Natural killer cell (primary cell): ENCODE results near the gene SCGB2B2. TPM values are rescaled to one million over a fixed set of nuclear protein-coding genes. Genes with fewer than 3 reads are reported as not detected.
"Not testable (repeated sequence)": the region's sequence is repeated elsewhere in the genome, so short reads cannot be mapped to it uniquely, and the experiment has no call there.

ENCODE experiments used
- ATAC-seq, 3 donors: fragments of 150-1000 bp in 2 of 3; fragments of 200-7000 bp in 1 of 3; cut with Tn5 transposase; 1 replicate in 1 of 3; 2 replicates in 2 of 3; pipeline ENCODE4 v1.10.0; 2021; ENCODE audit warnings: mild to moderate bottlenecking in 2 of 3, moderate library complexity in 2 of 3
- DNase-seq, 2 donors: peaks; one replicate each; pipeline versions ENCODE4 v3.0.0 to v3.0.0-alpha.2; 2013 to 2021; ENCODE audit warnings: mixed read lengths in 1 of 2
- H3K27ac ChIP-seq: one replicate; pipeline ENCODE4 v1.5.1; 2013; ENCODE audit warnings: mild to moderate bottlenecking, low read length
- H3K27me3 ChIP-seq: one replicate; pipeline ENCODE4 v1.6.1; 2013; ENCODE audit warnings: low read length; ENCODE audit not compliant: control insufficient read depth, insufficient read depth
- H3K36me3 ChIP-seq: one replicate; pipeline ENCODE4 v1.6.1; 2013; ENCODE audit warnings: low read length; ENCODE audit not compliant: control insufficient read depth, insufficient read depth
- H3K4me1 ChIP-seq: one replicate; pipeline ENCODE4 v1.6.1; 2013; ENCODE audit warnings: low read length; ENCODE audit not compliant: control insufficient read depth, insufficient read depth
- H3K4me3 ChIP-seq: one replicate; pipeline ENCODE4 v1.5.1; 2013; ENCODE audit warnings: low read length
- H3K9me3 ChIP-seq: one replicate; pipeline ENCODE4 v1.6.1; 2013; ENCODE audit warnings: low read length; ENCODE audit not compliant: control insufficient read depth, insufficient read depth
- H3K27ac Mint-ChIP-seq, 2 donors: one replicate each; pipeline ENCODE4 v1.8.0; 2022; ENCODE audit warnings: mild to moderate bottlenecking in 2 of 2, mixed read lengths in 2 of 2, moderate library complexity in 1 of 2
- H3K27me3 Mint-ChIP-seq, 2 donors: one replicate each; pipeline ENCODE4 v1.8.0; 2022; ENCODE audit warnings: low read depth in 2 of 2, mixed read lengths in 2 of 2
- H3K36me3 Mint-ChIP-seq: one replicate; pipeline ENCODE4 v1.8.0; 2022; ENCODE audit warnings: mixed read lengths
- H3K4me1 Mint-ChIP-seq, 2 donors: one replicate each; pipeline ENCODE4 v1.8.0; 2022; ENCODE audit warnings: mixed read lengths in 2 of 2
- H3K4me3 Mint-ChIP-seq: one replicate; pipeline ENCODE4 v1.8.0; 2022; ENCODE audit warnings: mild to moderate bottlenecking, moderate library complexity, mixed read lengths
- H3K9me3 Mint-ChIP-seq, 2 donors: one replicate each; pipeline ENCODE4 v1.8.0; 2022; ENCODE audit warnings: mixed read lengths in 2 of 2
- CTCF ChIP-seq: fragments of 200-600 bp; IDR thresholded peaks from one replicate; pipeline ENCODE4 v1.8.0; 2022; ENCODE audit warnings: antibody characterized with exemption
- WGBS: methylation state at CpG from one replicate; pipeline ENCODE4 v1.1.7; 2013; ENCODE audit warnings: missing lambda C conversion rate; ENCODE audit not compliant: insufficient coverage; 5-methylcytosine and 5-hydroxymethylcytosine counted together
- intact Hi-C: fragments of 100-400 bp; cut with micrococcal nuclease; formaldehyde crosslinking; loops from one replicate; pipeline ENCODE4 v1.14.2; 2022
- total RNA-seq, 4 donors: library from RNA; stranded (reverse); fragments of 120-200 nt in 1 of 4; gene quantifications; one replicate each; pipeline versions ENCODE4 v1.2.3 to v1.2.4, GENCODE V29; 2013 to 2022

Gene SCGB2B2
- total RNA-seq, 3 donors from 2014 or later (not counting 1 experiment from before 2014, with no cell fraction given): 0.52 to 1.3 (median 1.1) TPM

DNA sequence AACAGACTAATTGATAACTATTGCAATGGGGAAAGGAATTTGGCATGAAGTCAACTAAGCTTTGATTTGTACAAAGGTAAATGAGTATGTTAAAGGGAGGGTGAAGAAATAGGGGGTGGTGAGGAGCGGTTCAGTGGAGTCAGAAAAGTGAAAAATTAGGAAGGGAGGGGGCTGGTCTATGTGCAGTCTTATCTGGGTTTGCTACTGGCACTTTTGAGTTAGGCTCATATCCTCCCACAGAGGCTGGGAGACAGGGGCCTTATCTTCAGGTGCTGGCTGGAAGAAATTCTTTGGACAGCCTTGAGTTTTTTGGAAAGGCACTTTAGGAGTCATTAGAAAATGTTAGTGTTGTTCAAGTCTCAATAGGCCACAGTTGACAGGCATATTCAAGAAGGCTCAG, 11.6 kb upstream of the SCGB2B2 start:
- H3K4me3 Mint-ChIP-seq: no peak overlapping the region
- H3K4me3 ChIP-seq: no peak overlapping the region
- intact Hi-C loops: no loop called here
- peaks cover 7% of the 10 kb centered on the region for H3K36me3 ChIP-seq
- H3K4me1 ChIP-seq: no peaks in the 10 kb centered on the region
- ATAC-seq: no peak
- H3K27me3 ChIP-seq: no peaks in the 10 kb centered on the region
- H3K27me3 Mint-ChIP-seq: peaks cover 14 to 28% of the 10 kb centered on the region in 2 donors
- H3K4me1 Mint-ChIP-seq: no peaks in the 10 kb centered on the region
- H3K36me3 Mint-ChIP-seq: peaks cover 39% of the 10 kb centered on the region
- no peak overlapping the region for H3K27ac ChIP-seq
- H3K27ac Mint-ChIP-seq: no peak overlapping the region
- 100% methylated on average over 1 of the region's 1 CpG for WGBS
- peaks cover 15 to 19% of the 10 kb centered on the region in 2 donors for H3K9me3 Mint-ChIP-seq
- H3K9me3 ChIP-seq: peaks cover 18% of the 10 kb centered on the region
- DNase-seq: no peak
- TF ChIP-seq CTCF: no peak

- Mint-ChIP-seq H3K9me3 (peaks cover 20 to 22% of the 10 kb centered on the region in 2 donors), H3K27ac (no peak overlapping the region)
Measured at GRCh38 chr19:34687348-34687747, 10.4 kb upstream of the SCGB2B2 start.

DNA sequence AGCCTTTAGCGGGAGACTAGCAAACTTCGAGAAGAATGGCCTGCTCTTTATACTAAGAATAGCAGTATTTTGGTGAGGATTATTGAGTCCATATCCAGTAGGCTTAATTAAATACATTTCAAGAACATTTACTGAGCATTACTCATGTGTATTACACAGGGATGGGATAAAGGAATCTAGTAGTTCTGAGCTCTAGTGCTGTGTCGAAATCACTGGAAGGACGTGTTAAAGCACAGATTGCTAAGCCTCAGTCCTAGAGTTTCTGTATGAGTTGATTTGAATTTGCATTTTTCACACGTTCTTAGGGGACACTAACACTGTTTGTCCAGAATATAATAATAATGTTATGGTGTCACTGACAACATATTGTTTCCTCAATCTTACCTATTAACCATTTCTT, 9.5 kb upstream of the SCGB2B2 start:
- TF ChIP-seq CTCF: no peak
- 87% methylated on average over 2 of the region's 5 CpGs for WGBS
- intact Hi-C loops: no loop called here
- Mint-ChIP-seq H3K9me3 (peaks cover 20 to 22% of the 10 kb centered on the region in 2 donors), H3K27ac (no peak overlapping the region), H3K4me1 (no peaks in the 10 kb centered on the region), H3K36me3 (peaks cover 58% of the 10 kb centered on the region), H3K4me3 (no peak overlapping the region), H3K27me3 (peaks cover 6 to 8% of the 10 kb centered on the region in 2 donors)
- no peak for ATAC-seq
- H3K9me3 ChIP-seq: peaks cover 25% of the 10 kb centered on the region
- H3K4me1 ChIP-seq: no peaks in the 10 kb centered on the region
- peaks cover 26% of the 10 kb centered on the region for H3K36me3 ChIP-seq
- no peak overlapping the region for H3K4me3 ChIP-seq
- H3K27ac ChIP-seq: no peak overlapping the region
- no peak for DNase-seq
- H3K27me3 ChIP-seq: no peaks in the 10 kb centered on the region

More at GRCh38 chr19:34687348-34687747, 10.4 kb upstream of the SCGB2B2 start:
- H3K36me3 ChIP-seq: peaks cover 19% of the 10 kb centered on the region
- H3K4me3 Mint-ChIP-seq: no peak overlapping the region
- TF ChIP-seq CTCF: no peak
- H3K4me1 Mint-ChIP-seq: no peaks in the 10 kb centered on the region
- no peak overlapping the region for H3K27ac ChIP-seq
- H3K27me3 Mint-ChIP-seq: peaks cover 10 to 15% of the 10 kb centered on the region in 2 donors
- ATAC-seq (no peak), DNase-seq (no peak)
- no peak overlapping the region for H3K4me3 ChIP-seq
- intact Hi-C loops: no loop called here
- H3K36me3 Mint-ChIP-seq: peaks cover 52% of the 10 kb centered on the region
- WGBS: 67% methylated on average over 2 of the region's 2 CpGs
- H3K9me3 ChIP-seq: peaks cover 22% of the 10 kb centered on the region
- no peaks in the 10 kb centered on the region for H3K4me1 ChIP-seq
- no peaks in the 10 kb centered on the region for H3K27me3 ChIP-seq

- H3K4me1 Mint-ChIP-seq, intact Hi-C loops, H3K27me3 ChIP-seq, H3K4me3 Mint-ChIP-seq, H3K27me3 Mint-ChIP-seq, DNase-seq, H3K27ac ChIP-seq, ATAC-seq, H3K27ac Mint-ChIP-seq, H3K4me1 ChIP-seq, H3K4me3 ChIP-seq: not testable (repeated sequence)
- Mint-ChIP-seq H3K36me3 (peaks cover 65% of the 10 kb centered on the region), H3K9me3 (peaks cover 20 to 22% of the 10 kb centered on the region in 2 donors)
- Histone ChIP-seq H3K9me3 (peaks cover 25% of the 10 kb centered on the region), H3K36me3 (peaks cover 38% of the 10 kb centered on the region)
- WGBS: 96% methylated on average over 3 of the region's 5 CpGs
Measured at GRCh38 chr19:34685266-34685665, 8.3 kb upstream of the SCGB2B2 start.
